Chondrocyte (in vitro differentiated cells): ENCODE measurements around the gene TSPAN15. TPM values are rescaled to one million over a fixed set of nuclear protein-coding genes. Genes with fewer than 3 reads are reported as not detected.

Source experiments
- DNase-seq: peaks from one replicate; pipeline ENCODE4 v3.0.0; 2021; ENCODE audit warnings: mixed read lengths, low spot score
- H3K27ac Mint-ChIP-seq: one replicate; pipeline ENCODE4 v1.8.0; 2021; ENCODE audit warnings: mild to moderate bottlenecking, moderate library complexity, mixed read lengths; ENCODE audit not compliant: unreplicated experiment
- H3K27me3 Mint-ChIP-seq: 2 replicates; pipeline ENCODE4 v1.8.0; 2021; ENCODE audit warnings: low read depth, mixed read lengths
- H3K36me3 Mint-ChIP-seq: 2 replicates; pipeline ENCODE4 v1.8.0; 2021; ENCODE audit warnings: low read depth, mixed read lengths
- H3K4me1 Mint-ChIP-seq: 2 replicates; pipeline ENCODE4 v1.8.0; 2021; ENCODE audit warnings: low read depth, mild to moderate bottlenecking, mixed read lengths
- H3K4me3 Mint-ChIP-seq: one replicate; pipeline ENCODE4 v1.8.0; 2021; ENCODE audit warnings: mild to moderate bottlenecking, moderate library complexity, mixed read lengths; ENCODE audit not compliant: unreplicated experiment
- H3K9me3 Mint-ChIP-seq: 2 replicates; pipeline ENCODE4 v1.8.0; 2021; ENCODE audit warnings: low read depth, mixed read lengths
- CTCF ChIP-seq: fragments of 200-600 bp; sonication (generic); IDR thresholded peaks from 2 replicates; pipeline ENCODE4 v1.5.0; 2021; ENCODE audit warnings: antibody characterized with exemption, mild to moderate bottlenecking, moderate library complexity
- total RNA-seq: library from RNA; stranded (reverse); gene quantifications from 3 replicates; pipeline ENCODE4 v1.2.1, GENCODE V29; 2021

TSPAN15 gene
- total RNA-seq, 1 donor from 2014 or later, result 8.9 TPM

- H3K27ac Mint-ChIP-seq, result no peak overlapping the region
- no peak for TF ChIP-seq CTCF
- H3K4me1 Mint-ChIP-seq, result peaks cover 20% of the 10 kb centered on the region
- no peak for DNase-seq
- no peaks in the 10 kb centered on the region for H3K36me3 Mint-ChIP-seq
- H3K27me3 Mint-ChIP-seq, result no peaks in the 10 kb centered on the region
- H3K9me3 Mint-ChIP-seq, result no peaks in the 10 kb centered on the region
- H3K4me3 Mint-ChIP-seq, result no peak overlapping the region
Observed at GRCh38 chr10:69495666-69496065, 44.4 kb downstream of the TSPAN15 start.

GRCh38 chr10:69496352-69497230 lies 45.3 kb downstream of the TSPAN15 start:
- Mint-ChIP-seq H3K9me3 (no peaks in the 10 kb centered on the region), H3K4me1 (peaks cover 20% of the 10 kb centered on the region), H3K27me3 (no peaks in the 10 kb centered on the region), H3K36me3 (no peaks in the 10 kb centered on the region), H3K4me3 (no peak overlapping the region), H3K27ac (no peak overlapping the region)
- TF ChIP-seq CTCF, result no peak
- DNase-seq, result no peak

GRCh38 chr10:69497231-69497561 lies 45.9 kb downstream of the TSPAN15 start:
- Mint-ChIP-seq H3K4me1 (peaks cover 17% of the 10 kb centered on the region), H3K4me3 (no peak overlapping the region)

DNA sequence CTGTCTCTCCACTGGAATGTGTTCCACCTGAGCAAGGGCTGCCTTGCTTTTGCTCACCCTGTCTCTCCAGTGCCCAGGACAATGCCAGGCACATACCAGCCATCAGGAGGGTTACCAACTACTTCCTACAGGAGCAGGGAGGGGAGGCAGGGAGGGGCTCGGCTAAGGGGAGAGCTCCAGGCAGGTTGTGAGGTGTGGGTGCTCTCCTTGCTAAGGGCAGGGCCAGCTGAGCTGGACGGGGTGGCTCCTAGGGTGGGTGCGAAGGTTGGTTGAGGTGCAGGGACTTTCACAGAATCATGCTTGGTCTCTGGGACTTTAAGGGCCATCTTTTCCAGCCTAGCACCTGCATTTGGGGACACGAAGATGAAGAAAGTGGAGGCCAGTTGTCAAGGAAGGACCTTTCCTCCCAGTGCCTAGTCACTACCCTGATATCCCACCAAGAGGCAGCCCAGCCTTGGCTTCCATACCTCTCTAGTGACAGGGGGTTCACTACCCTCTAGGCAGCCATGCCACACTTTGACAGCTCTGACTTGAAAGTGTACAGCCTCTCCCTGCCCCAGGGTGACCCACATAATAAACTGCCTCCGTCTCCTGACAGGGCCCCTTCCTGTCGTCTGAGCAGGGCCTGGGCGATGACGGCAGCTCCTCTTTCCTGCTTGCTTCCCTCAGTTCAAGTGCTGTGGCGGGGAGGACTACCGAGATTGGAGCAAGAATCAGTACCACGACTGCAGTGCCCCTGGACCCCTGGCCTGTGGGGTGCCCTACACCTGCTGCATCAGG lies 46.5 kb downstream of the TSPAN15 start:
- no peaks in the 10 kb centered on the region for H3K9me3 Mint-ChIP-seq
- H3K27ac Mint-ChIP-seq, result no peak overlapping the region
- no peaks in the 10 kb centered on the region for H3K36me3 Mint-ChIP-seq
- H3K27me3 Mint-ChIP-seq, result no peaks in the 10 kb centered on the region
- no peak for DNase-seq
- TF ChIP-seq CTCF, result no peak
- no peak overlapping the region for H3K4me3 Mint-ChIP-seq
- H3K4me1 Mint-ChIP-seq, result peaks cover 17% of the 10 kb centered on the region

More at GRCh38 chr10:69497231-69497561, 45.9 kb downstream of the TSPAN15 start:
- no peak for DNase-seq
- TF ChIP-seq CTCF, result no peak
- no peaks in the 10 kb centered on the region for H3K36me3 Mint-ChIP-seq
- no peaks in the 10 kb centered on the region for H3K9me3 Mint-ChIP-seq
- H3K27me3 Mint-ChIP-seq, result no peaks in the 10 kb centered on the region
- H3K27ac Mint-ChIP-seq, result no peak overlapping the region

- Mint-ChIP-seq H3K27me3 (no peaks in the 10 kb centered on the region), H3K9me3 (no peaks in the 10 kb centered on the region), H3K4me3 (no peak overlapping the region), H3K27ac (peak overlapping the region; percentile 68), H3K36me3 (no peaks in the 10 kb centered on the region), H3K4me1 (peaks cover 17% of the 10 kb centered on the region)
- TF ChIP-seq CTCF, result no peak
- no peak for DNase-seq
Observed at GRCh38 chr10:69498711-69499471, 47.6 kb downstream of the TSPAN15 start.
